Liver (tissue), 9 donors: ENCODE data around the gene SESN3. TPM values are rescaled to one million over a fixed set of nuclear protein-coding genes. Genes with fewer than 3 reads are reported as not detected.

Experiments used
- DNase-seq: peaks from one replicate; pipeline ENCODE4 v3.0.0-alpha.2; 2017; ENCODE audit warnings: low spot score
- H3K27ac ChIP-seq, 2 donors: one replicate each; pipeline ENCODE4 v1.7.0; 2013; ENCODE audit warnings: inconsistent platforms in 2 of 2, low read length in 2 of 2, control low read depth in 1 of 2, low read depth in 1 of 2, mild to moderate bottlenecking in 1 of 2
- H3K27me3 ChIP-seq, 4 donors: one replicate each; pipeline versions ENCODE4 v1.6.1 to v1.7.0; 2013; ENCODE audit warnings: low read length in 3 of 4, inconsistent platforms in 1 of 4, mild to moderate bottlenecking in 1 of 4, moderate library complexity in 1 of 4; ENCODE audit not compliant: control insufficient read depth in 4 of 4, insufficient read depth in 4 of 4
- H3K36me3 ChIP-seq, 4 donors: one replicate each; pipeline versions ENCODE4 v1.6.1 to v1.7.0; 2013; ENCODE audit warnings: low read length in 3 of 4, mild to moderate bottlenecking in 3 of 4, low read depth in 1 of 4, moderate library complexity in 1 of 4; ENCODE audit not compliant: control insufficient read depth in 4 of 4, insufficient read depth in 3 of 4
- H3K4me1 ChIP-seq, 4 donors: one replicate each; pipeline versions ENCODE4 v1.6.1 to v1.7.0; 2013; ENCODE audit warnings: low read length in 3 of 4, mild to moderate bottlenecking in 3 of 4, moderate library complexity in 1 of 4; ENCODE audit not compliant: control insufficient read depth in 4 of 4, insufficient read depth in 4 of 4
- H3K4me3 ChIP-seq, 3 donors: one replicate each; pipeline versions ENCODE4 v1.6.1 to v1.7.0; 2013; ENCODE audit warnings: low read length in 3 of 3, control low read depth in 1 of 3, low read depth in 1 of 3, mild to moderate bottlenecking in 1 of 3
- H3K9ac ChIP-seq, 2 donors: one replicate each; pipeline ENCODE4 v1.7.0; 2013; ENCODE audit warnings: low read length in 2 of 2, mild to moderate bottlenecking in 2 of 2, moderate library complexity in 2 of 2, control low read depth in 1 of 2, low read depth in 1 of 2
- H3K9me3 ChIP-seq, 4 donors: one replicate each; pipeline versions ENCODE4 v1.6.1 to v1.7.0; 2013; ENCODE audit warnings: low read length in 3 of 4; ENCODE audit not compliant: control insufficient read depth in 4 of 4
- EGR1 ChIP-seq, 2 donors: IDR thresholded peaks; 2 replicates each; pipeline ENCODE4 v1.6.1; 2016 to 2018; ENCODE audit warnings: antibody characterized with exemption in 2 of 2, low read depth in 2 of 2
- FOXA1 ChIP-seq: IDR thresholded peaks from 2 replicates; pipeline ENCODE4 v1.6.1; 2016; ENCODE audit warnings: antibody characterized with exemption
- FOXA2 ChIP-seq: IDR thresholded peaks from 2 replicates; pipeline ENCODE4 v1.6.1; 2016; ENCODE audit warnings: antibody characterized with exemption
- GABPA ChIP-seq, 2 donors: IDR thresholded peaks in 1 of 2; conservative IDR thresholded peaks in 1 of 2; 2 replicates each; pipeline ENCODE4 v1.6.1; 2016; ENCODE audit warnings: antibody characterized with exemption in 2 of 2, mild to moderate bottlenecking in 1 of 2, moderate library complexity in 1 of 2
- HNF4A ChIP-seq, 2 donors: conservative IDR thresholded peaks; 2 replicates each; pipeline ENCODE4 v1.6.1; 2016; ENCODE audit warnings: antibody characterized with exemption in 2 of 2, mild to moderate bottlenecking in 2 of 2
- HNF4G ChIP-seq: IDR thresholded peaks from 2 replicates; pipeline ENCODE4 v1.6.1; 2016; ENCODE audit warnings: antibody characterized with exemption
- JUND ChIP-seq, 2 donors: IDR thresholded peaks; 2 replicates each; pipeline ENCODE4 v1.6.1; 2016; ENCODE audit warnings: antibody characterized with exemption in 2 of 2
- NR2F2 ChIP-seq: IDR thresholded peaks from 2 replicates; pipeline ENCODE4 v1.6.1; 2016; ENCODE audit warnings: antibody characterized with exemption
- RAD21 ChIP-seq, 2 donors: IDR thresholded peaks; 2 replicates each; pipeline ENCODE4 v1.6.1; 2016; ENCODE audit warnings: antibody characterized with exemption in 2 of 2, mild to moderate bottlenecking in 2 of 2
- RXRA ChIP-seq, 2 donors: IDR thresholded peaks; 2 replicates each; pipeline ENCODE4 v1.6.1; 2017 to 2018; ENCODE audit warnings: antibody characterized with exemption in 2 of 2, mild to moderate bottlenecking in 1 of 2
- SP1 ChIP-seq: IDR thresholded peaks from 2 replicates; pipeline ENCODE4 v1.6.1; 2018; ENCODE audit warnings: antibody characterized with exemption, mild to moderate bottlenecking
- TAF1 ChIP-seq: conservative IDR thresholded peaks from 2 replicates; pipeline ENCODE4 v1.6.1; 2016; ENCODE audit warnings: antibody characterized with exemption, mild to moderate bottlenecking
- YY1 ChIP-seq: IDR thresholded peaks from 2 replicates; pipeline ENCODE4 v1.6.1; 2016; ENCODE audit warnings: antibody characterized with exemption, mild to moderate bottlenecking
- polyA plus RNA-seq, 2 donors: library from polyadenylated mRNA; stranded (reverse) in 1 of 2; unstranded in 1 of 2; fragments of 200-250 nt in 1 of 2; fragments of >200 nt in 1 of 2; fragmentation: Nextera tagmentation in 1 of 2; extraction: Ambion mirVana in 1 of 2; gene quantifications; one replicate each; pipeline versions ENCODE4 v1.2.1 to v1.2.3, GENCODE V29; 2013 to 2015
- total RNA-seq, 2 donors: library from RNA; depleted of rRNA; stranded (reverse); fragments of >200 nt; gene quantifications; one replicate each; pipeline ENCODE4 v1.2.3, GENCODE V29; 2014
- TF ChIP-seq, protein P1 (sequence below): IDR thresholded peaks from 2 replicates; pipeline ENCODE4 v1.6.1; 2016; ENCODE audit warnings: antibody characterized with exemption
- TF ChIP-seq, protein P2 (sequence below): IDR thresholded peaks from 2 replicates; pipeline ENCODE4 v1.6.1; 2016; ENCODE audit warnings: antibody characterized with exemption
- TF ChIP-seq, protein P3 (sequence below): IDR thresholded peaks from 2 replicates; pipeline ENCODE4 v1.6.1; 2016; ENCODE audit warnings: antibody characterized with exemption
- TF ChIP-seq, protein P4 (sequence below): IDR thresholded peaks from 2 replicates; pipeline ENCODE4 v1.6.1; 2016; ENCODE audit warnings: antibody characterized with exemption, mild to moderate bottlenecking
- TF ChIP-seq, protein P5 (sequence below): fragments of 150-350 bp; IDR thresholded peaks from 2 replicates; pipeline ENCODE4 v1.5.1; 2017; ENCODE audit warnings: improper control_type of control experiment, low read depth, low read length; ENCODE audit not compliant: missing input control
- donor health status: healthy.
- donor health status: healthy.
- donor health status: healthy.
- donor health status: healthy.
- donor health status: healthy.

The SESN3 gene
- total and polyA plus RNA-seq, 4 donors, result 0.85 to 46.6 (median 2.6) TPM

DNA sequence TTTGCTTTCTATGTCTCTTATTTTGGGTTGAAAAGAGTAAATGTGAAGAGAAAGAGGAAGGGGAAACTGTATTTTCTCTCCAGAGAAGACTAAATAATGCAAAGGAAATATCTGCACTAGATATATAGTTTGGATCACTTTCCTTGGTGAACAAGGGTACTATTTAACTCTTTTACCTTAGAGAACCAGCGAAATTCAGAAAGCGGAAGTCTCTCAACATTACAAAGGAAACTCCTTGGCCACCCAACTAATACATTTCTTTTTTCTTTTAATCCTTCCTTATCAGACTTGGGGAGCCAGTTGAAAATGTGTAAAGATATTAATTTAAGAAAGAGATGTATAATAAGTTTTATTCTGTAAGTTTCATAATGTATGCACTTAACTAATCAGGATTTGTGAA lies 64.2 kb downstream of the SESN3 start (continued):
- TF ChIP-seq EGR1 (IDR thresholded peaks at IDR 0.05; ENCODE audit: low read depth in 2 of 2), result no peak
- TF ChIP-seq SP1, result no peak

DNA sequence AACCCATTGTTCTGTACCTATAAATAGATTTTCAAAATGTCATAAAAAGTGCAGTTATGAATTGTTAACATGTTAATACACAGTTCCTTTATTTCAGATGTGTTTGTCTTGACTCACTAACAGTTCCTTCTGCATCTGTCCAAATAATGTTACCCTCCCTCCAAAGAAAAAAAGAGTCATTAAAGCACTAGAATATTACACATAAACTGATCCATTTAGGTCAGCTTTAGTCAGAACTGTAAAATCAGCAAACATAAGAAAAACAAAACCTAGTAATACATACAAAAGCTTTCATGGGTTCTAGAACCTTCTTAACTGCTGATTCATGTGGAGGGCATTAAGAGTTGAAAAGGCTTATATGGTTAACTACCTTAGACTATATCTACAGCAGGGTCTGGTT lies 65.4 kb downstream of the SESN3 start:
- H3K27ac ChIP-seq, result no peak overlapping the region
- TF ChIP-seq, protein P1, sequence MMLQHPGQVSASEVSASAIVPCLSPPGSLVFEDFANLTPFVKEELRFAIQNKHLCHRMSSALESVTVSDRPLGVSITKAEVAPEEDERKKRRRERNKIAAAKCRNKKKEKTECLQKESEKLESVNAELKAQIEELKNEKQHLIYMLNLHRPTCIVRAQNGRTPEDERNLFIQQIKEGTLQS, result no peak
- TF ChIP-seq, protein P2, sequence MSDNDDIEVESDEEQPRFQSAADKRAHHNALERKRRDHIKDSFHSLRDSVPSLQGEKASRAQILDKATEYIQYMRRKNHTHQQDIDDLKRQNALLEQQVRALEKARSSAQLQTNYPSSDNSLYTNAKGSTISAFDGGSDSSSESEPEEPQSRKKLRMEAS, result no peak
- TF ChIP-seq, protein P3, sequence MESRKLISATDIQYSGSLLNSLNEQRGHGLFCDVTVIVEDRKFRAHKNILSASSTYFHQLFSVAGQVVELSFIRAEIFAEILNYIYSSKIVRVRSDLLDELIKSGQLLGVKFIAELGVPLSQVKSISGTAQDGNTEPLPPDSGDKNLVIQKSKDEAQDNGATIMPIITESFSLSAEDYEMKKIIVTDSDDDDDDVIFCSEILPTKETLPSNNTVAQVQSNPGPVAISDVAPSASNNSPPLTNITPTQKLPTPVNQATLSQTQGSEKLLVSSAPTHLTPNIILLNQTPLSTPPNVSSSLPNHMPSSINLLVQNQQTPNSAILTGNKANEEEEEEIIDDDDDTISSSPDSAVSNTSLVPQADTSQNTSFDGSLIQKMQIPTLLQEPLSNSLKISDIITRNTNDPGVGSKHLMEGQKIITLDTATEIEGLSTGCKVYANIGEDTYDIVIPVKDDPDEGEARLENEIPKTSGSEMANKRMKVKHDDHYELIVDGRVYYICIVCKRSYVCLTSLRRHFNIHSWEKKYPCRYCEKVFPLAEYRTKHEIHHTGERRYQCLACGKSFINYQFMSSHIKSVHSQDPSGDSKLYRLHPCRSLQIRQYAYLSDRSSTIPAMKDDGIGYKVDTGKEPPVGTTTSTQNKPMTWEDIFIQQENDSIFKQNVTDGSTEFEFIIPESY, result no peak
- TF ChIP-seq NR2F2, result no peak
- TF ChIP-seq GABPA (IDR thresholded peaks at IDR 0.05 in 1 of 2, conservative IDR thresholded peaks at IDR 0.05 in 1 of 2), result no peak
- no peak for TF ChIP-seq SP1
- no peak for TF ChIP-seq YY1
- no peak for TF ChIP-seq RAD21 (IDR thresholded peaks at IDR 0.05)
- TF ChIP-seq FOXA2, result no peak
- TF ChIP-seq FOXA1, result no peak
- TF ChIP-seq EGR1 (IDR thresholded peaks at IDR 0.05; ENCODE audit: low read depth in 2 of 2), result no peak
- TF ChIP-seq, protein P4, sequence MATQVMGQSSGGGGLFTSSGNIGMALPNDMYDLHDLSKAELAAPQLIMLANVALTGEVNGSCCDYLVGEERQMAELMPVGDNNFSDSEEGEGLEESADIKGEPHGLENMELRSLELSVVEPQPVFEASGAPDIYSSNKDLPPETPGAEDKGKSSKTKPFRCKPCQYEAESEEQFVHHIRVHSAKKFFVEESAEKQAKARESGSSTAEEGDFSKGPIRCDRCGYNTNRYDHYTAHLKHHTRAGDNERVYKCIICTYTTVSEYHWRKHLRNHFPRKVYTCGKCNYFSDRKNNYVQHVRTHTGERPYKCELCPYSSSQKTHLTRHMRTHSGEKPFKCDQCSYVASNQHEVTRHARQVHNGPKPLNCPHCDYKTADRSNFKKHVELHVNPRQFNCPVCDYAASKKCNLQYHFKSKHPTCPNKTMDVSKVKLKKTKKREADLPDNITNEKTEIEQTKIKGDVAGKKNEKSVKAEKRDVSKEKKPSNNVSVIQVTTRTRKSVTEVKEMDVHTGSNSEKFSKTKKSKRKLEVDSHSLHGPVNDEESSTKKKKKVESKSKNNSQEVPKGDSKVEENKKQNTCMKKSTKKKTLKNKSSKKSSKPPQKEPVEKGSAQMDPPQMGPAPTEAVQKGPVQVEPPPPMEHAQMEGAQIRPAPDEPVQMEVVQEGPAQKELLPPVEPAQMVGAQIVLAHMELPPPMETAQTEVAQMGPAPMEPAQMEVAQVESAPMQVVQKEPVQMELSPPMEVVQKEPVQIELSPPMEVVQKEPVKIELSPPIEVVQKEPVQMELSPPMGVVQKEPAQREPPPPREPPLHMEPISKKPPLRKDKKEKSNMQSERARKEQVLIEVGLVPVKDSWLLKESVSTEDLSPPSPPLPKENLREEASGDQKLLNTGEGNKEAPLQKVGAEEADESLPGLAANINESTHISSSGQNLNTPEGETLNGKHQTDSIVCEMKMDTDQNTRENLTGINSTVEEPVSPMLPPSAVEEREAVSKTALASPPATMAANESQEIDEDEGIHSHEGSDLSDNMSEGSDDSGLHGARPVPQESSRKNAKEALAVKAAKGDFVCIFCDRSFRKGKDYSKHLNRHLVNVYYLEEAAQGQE, result no peak
- TF ChIP-seq RXRA (IDR thresholded peaks at IDR 0.05), result no peak
- no peak for TF ChIP-seq HNF4A (conservative IDR thresholded peaks at IDR 0.05)
- no peak for TF ChIP-seq HNF4G
- no peak for TF ChIP-seq TAF1
- TF ChIP-seq, protein P5, sequence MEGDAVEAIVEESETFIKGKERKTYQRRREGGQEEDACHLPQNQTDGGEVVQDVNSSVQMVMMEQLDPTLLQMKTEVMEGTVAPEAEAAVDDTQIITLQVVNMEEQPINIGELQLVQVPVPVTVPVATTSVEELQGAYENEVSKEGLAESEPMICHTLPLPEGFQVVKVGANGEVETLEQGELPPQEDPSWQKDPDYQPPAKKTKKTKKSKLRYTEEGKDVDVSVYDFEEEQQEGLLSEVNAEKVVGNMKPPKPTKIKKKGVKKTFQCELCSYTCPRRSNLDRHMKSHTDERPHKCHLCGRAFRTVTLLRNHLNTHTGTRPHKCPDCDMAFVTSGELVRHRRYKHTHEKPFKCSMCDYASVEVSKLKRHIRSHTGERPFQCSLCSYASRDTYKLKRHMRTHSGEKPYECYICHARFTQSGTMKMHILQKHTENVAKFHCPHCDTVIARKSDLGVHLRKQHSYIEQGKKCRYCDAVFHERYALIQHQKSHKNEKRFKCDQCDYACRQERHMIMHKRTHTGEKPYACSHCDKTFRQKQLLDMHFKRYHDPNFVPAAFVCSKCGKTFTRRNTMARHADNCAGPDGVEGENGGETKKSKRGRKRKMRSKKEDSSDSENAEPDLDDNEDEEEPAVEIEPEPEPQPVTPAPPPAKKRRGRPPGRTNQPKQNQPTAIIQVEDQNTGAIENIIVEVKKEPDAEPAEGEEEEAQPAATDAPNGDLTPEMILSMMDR, result no peak
- TF ChIP-seq JUND (IDR thresholded peaks at IDR 0.05), result no peak
- no peaks in the 10 kb centered on the region for H3K27me3 ChIP-seq
- H3K9me3 ChIP-seq, result no peaks in the 10 kb centered on the region
- H3K36me3 ChIP-seq, result no peaks in the 10 kb centered on the region
- no peak overlapping the region for H3K9ac ChIP-seq
- no peak overlapping the region for H3K4me3 ChIP-seq
- no peak for DNase-seq
- no peaks in the 10 kb centered on the region for H3K4me1 ChIP-seq
